PC-9 (cell line): Measurements from ENCODE around the gene PDE1C.

Experiments used
- EZH2 ChIP-seq: fragments of 200-600 bp; sonication (generic); IDR thresholded peaks from 2 replicates; pipeline ENCODE4 v1.8.0; 2017; ENCODE audit warnings: antibody characterized with exemption, low read depth
- TF ChIP-seq, protein P1 (sequence below): fragments of 200-600 bp; sonication (generic); conservative IDR thresholded peaks from 2 replicates; pipeline ENCODE4 v1.6.1; 2017; ENCODE audit warnings: mixed run types, antibody characterized with exemption, mild to moderate bottlenecking, moderate library complexity

DNA sequence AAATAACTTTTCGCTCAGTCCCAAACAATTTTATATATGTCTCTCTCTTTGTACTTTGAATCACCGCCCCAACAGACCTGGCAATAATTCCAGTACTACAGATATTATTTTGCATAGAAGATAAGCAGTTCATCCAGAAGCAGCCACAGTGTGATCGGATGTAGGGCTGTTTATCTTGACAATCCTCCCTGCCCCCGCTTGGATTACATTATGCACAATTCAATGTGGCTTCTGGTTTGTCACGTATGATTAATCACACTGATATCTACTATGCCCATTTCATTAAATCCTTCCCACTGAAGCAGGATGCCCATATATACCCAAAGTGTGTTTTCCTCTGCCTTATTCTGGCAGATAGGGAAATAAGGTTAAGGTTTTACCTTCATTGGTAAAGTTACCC is 115.2 kb downstream of the PDE1C start:
- TF ChIP-seq, protein P1, sequence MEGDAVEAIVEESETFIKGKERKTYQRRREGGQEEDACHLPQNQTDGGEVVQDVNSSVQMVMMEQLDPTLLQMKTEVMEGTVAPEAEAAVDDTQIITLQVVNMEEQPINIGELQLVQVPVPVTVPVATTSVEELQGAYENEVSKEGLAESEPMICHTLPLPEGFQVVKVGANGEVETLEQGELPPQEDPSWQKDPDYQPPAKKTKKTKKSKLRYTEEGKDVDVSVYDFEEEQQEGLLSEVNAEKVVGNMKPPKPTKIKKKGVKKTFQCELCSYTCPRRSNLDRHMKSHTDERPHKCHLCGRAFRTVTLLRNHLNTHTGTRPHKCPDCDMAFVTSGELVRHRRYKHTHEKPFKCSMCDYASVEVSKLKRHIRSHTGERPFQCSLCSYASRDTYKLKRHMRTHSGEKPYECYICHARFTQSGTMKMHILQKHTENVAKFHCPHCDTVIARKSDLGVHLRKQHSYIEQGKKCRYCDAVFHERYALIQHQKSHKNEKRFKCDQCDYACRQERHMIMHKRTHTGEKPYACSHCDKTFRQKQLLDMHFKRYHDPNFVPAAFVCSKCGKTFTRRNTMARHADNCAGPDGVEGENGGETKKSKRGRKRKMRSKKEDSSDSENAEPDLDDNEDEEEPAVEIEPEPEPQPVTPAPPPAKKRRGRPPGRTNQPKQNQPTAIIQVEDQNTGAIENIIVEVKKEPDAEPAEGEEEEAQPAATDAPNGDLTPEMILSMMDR = no peak
- no peak for TF ChIP-seq EZH2
